Hippocampal formation (tissue), 2 donors: ENCODE results near the gene FAM53C.
A peak's percentile ranks its signal among the peaks of the same experiment; 100 is the strongest.
"Not testable (repeated sequence)": the region's sequence is repeated elsewhere in the genome, so short reads cannot be mapped to it uniquely, and the experiment has no call there.

Experiments
- DNase-seq, 2 donors: peaks; one replicate each; lab custom pipeline; 2025; lab: John Stamatoyannopoulos, UW

Gene FAM53C

GRCh38 chr5:138351056-138351455, 13.0 kb downstream of the FAM53C start:
- no peak for DNase-seq

DNA sequence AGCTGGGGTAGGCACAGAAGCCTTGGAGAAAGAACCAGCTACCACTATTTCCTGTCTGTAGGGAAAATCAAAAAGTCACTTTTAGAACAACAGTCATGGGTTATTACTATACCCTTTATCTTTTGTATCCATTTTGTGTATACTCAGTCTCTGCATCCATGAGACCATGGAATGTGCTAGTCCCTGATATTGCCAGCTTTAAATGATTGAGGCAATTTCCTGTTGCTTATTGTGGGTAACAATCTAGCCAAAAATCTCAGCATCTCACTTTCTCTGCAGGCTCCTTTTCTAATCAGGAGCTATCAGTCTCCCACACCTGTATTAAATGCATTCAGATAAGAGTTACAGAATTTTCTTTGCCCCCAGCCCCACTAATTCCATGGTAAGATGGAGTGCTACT, 13.5 kb downstream of the FAM53C start:
- no peak for DNase-seq

GRCh38 chr5:138352071-138352721, 14.1 kb downstream of the FAM53C start, which contains the start of gene KDM3B:
Gene KDM3B, plus strand, starts transcription at chr5:138352685. Its CDS starts 111 bp downstream, at chr5:138352796.
- DNase-seq, result peak; percentile 45 to 75

DNA sequence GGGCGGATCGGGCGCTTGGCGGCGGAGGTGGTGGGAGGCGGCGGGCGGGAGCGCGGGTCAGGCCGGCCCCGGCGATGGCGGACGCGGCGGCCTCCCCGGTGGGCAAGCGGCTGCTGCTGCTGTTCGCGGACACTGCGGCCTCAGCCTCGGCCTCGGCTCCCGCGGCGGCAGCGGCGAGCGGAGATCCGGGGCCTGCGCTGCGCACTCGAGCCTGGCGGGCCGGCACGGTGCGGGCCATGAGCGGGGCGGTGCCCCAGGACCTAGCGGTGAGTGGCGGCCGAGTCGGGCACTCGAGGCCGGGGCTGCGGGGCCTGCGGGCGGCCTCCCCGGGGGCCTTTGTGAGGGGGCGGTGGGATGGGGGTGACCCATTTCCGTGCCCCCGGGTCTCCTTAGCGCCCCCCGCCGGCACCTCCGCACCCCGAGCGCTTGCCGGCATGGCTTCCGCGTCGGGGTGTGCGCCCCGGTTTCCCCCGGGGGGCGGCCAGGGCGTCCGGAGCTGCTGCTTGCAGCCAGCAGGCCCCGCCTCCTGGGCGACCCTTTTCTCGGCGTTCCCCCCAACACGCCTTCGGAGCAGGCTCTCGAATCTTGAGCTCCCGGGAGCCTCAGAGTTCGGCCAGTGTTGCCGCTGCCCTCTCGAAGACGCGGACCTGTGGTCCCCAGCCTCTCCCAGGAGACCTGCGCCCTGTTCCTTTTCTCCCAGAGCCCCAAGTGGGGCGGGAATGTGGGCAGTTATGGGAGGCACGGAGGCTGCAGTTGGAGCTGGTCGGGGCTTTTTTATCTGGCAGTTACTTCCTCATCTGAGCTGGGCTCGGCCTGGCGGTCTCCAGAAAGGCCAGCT, 14.9 kb downstream of the FAM53C start:
- peak in 1 of 2 donors; percentile 75 for DNase-seq

DNA sequence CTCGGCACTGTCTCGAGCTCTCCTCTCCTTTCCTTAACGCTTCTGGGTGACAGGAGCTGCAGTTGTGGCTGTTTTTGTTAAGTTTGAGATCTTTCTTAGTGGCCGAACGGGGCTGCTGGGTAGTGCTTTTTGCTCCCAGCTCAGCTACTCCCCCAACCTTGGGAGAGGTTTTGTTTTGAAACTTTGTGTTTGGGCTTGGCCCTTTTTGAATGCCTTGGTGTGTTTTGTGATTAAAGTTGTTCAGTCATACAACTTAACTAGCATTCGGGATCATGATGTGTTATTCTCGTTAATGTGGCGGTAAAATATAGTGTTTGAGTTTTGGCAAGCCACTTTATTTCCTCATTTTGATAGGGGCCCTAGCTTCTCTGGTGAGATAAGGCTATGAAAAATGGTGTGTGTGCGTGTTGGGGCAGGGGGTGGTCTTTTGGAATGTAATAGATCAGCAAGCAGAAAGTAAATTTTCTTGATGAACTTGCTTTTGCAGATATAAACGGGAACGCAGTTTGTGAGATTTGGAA, 15.6 kb downstream of the FAM53C start:
- no peak for DNase-seq

DNA sequence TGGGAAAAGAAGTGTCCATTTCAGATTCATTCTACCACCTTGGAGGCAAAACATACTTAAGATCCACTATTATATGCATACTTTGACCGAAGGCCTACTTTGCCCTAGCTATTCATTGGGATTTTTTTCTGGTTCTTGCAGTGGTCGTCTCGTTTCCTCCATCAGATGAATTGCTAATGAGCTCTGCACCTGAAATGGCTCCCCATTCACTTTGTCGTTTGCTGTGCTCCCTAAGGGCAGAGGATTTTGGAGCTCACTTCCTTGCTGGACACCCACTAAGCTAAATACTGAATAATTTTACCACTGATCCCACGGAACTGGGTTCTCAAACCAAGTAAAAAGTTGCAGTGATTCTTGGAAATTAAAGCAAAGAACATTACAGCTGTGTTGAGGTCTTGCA, 16.3 kb downstream of the FAM53C start:
- DNase-seq, result no peak

DNA sequence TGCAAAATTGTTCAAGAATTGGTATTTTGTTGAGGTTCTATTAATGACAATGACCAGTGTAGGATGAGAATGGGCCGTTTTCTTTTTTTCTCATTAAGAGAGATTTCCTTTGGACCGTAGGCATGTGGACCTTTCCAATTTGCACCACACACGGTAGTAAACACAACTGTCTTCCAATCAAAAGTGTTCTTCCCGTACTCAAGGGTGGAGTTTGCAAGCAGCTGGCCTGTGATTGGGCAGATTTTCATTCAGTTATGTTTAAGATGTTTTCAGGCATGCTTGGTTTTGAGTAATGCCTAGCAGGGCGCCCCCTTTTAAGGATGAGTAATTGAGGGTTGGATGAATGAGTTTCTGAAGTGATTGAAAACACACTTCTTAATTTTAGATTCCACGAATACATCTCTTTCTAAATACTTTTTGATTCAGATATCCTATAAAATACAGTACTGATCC, 16.9 kb downstream of the FAM53C start:
- peak; percentile 21 to 22 for DNase-seq

GRCh38 chr5:138359621-138360020, 21.6 kb downstream of the FAM53C start:
- DNase-seq, result no peak

- DNase-seq, result no peak
Observed at GRCh38 chr5:138360941-138361452, 22.9 kb downstream of the FAM53C start.

- no peak for DNase-seq
Observed at GRCh38 chr5:138364576-138364975, 26.5 kb downstream of the FAM53C start.

GRCh38 chr5:138366632-138367382, 28.7 kb downstream of the FAM53C start:
- DNase-seq, result no peak

DNA sequence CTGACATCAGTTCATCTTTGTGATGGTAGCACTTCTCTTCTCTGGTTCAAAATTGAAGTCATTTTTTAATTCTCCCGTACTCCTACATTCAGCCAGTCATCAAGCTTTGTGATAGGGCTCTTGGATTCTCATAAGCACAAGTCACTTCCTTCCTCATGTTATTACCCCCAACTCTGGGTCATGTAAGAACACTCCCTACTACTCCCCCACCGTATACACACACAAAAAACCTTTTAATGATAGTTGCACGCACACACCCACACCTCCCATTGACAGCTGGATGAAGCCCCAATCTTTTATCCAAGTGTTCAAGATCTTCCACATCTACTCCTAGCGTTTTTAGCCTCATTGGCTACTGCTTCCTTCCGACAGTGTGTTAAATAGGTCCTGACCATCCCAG, 31.2 kb downstream of the FAM53C start:
- DNase-seq, result no peak

DNA sequence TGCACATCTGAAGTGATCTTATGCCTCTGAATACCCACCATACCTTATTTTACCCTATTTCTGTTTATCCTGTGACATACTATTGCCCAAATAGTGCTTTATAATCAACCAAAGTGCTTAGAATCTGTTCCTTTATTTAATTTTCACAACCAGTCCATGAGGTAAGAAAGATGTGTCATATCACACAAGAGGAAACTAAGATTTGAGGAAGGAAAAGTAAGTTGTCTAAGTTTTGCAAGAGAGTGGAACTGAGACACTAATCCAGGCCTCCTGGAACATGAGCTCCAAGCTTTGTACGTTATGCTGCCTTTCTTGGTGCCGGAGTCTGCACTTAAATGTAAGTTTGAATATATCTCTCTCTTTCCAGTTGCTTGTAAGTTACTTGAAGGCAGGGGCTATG, 31.6 kb downstream of the FAM53C start:
- DNase-seq, result peak in 1 of 2 donors; percentile 23

DNA sequence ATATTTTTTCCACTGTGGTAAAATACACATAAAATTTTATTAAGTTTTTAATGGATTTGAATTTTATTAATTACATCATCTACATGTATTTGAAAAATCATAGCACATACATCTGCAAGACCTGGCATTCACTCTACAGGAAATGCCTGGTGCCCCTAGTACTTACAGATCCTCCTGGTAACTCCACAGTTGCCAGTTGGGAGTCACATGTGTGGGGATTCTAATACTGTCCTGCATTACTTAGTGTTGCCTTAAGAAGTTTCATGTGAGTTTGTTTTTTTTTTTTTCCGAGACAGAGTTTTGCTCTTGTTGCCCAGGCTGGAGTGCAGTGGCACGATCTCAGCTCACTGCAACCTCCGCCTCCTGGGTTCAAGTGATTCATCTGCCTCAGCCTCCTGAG, 32.5 kb downstream of the FAM53C start:
- DNase-seq, result no peak

DNA sequence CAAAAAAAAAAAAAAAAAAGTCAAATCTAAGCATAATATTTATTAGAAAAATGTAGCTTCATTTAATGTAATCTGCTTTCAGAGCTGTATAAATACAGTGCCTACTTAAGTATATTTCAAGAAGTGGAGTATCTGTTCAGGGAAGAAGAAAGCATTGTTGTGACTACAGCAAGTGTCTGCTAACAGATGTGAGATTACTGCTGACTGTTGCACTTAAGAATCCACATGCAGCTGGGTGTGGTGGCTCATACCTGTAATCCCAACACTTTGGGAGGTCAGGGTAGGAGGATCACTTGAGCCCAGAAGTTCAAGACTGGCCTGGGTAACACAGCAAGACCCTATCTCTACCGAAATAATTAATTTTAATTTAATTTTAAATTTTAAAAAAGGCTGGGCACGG, 33.4 kb downstream of the FAM53C start:
- no peak for DNase-seq

- DNase-seq, result no peak
Observed at GRCh38 chr5:138372225-138372624, 34.2 kb downstream of the FAM53C start.

GRCh38 chr5:138372653-138373052, 34.6 kb downstream of the FAM53C start:
- DNase-seq, result no peak

GRCh38 chr5:138382347-138382746, 44.3 kb downstream of the FAM53C start:
- no peak for DNase-seq

DNA sequence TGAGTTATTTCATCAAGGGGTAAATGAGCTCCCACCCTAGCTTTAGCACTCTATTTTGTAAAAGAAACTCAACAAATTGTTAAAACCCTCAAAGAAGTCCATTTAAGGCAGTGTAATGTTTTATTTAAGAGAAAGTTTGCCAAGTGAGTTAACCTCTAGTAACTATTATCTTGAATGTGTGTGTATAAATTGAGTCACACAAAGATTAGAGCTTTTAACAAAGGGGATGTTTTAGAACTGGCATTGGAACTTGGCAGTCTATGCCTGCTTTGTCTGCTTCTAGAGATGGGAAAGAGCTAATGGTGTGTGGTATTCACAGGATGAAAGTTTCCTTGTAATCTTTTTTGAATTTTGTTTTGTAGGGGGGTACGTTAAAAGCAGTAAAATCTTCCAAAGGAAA, 47.6 kb downstream of the FAM53C start:
- no peak for DNase-seq

DNA sequence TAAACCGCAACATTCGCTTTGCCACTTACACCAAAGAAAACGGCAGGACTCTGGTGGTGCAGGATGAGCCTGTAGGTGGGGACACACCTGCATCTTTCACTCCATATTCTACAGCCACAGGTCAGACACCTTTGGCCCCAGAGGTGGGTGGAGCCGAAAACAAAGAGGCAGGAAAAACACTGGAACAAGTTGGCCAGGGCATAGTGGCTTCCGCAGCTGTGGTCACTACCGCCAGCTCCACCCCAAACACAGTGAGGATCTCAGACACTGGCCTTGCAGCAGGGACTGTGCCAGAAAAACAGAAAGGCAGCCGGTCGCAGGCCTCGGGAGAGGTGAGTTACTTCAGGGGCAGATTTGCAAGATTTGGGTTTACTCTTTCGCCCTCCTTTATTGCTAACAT, 48.2 kb downstream of the FAM53C start:
- DNase-seq, result peak in 1 of 2 donors; percentile 28

DNA sequence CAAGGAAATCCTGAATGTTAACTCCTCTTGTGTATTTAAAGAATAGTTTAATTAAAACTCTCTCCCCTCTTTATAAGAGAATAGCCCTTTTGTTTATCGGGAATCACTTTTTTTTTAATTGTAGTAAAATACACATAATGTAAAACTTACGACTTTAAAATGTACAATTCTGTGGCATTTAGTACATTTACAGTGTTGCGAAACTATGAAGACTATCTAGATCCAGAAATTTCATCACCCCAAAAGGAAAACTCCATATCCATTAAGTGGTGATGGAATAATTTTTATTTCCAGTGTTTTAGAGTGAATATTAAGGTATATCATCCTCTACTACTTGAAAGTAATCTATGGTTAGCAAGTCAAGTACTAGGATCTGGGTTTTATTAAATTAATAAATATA, 51.3 kb downstream of the FAM53C start:
- DNase-seq, result no peak

DNA sequence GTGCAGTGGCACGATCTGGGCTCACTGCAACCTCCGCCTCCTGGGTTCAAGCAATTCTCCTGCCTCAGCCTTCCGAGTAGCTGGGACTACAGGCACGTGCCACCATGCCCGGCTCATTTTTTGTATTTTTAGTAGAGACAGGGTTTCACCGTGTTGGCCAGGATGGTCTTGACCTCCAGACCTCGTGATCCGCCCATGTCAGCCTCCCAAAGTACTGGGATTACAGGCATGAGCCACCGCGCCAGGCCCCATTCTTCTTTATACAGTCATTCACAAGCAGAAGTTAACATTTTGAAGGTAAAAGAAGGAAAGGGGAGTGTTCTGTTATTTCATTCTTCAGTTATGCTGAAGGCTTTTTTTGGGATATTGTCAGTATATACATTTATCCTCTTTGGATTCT, 51.8 kb downstream of the FAM53C start:
- DNase-seq, result not testable (repeated sequence)
